Stimulated activated naive CD8-positive, alpha-beta T cell treated with anti-CD3 and anti-CD28 coated beads, Interleukin-15, Interleukin-2, amounts not matched to agents 100 U/mL and 50 U/mL, for 24 hours (primary cell): ENCODE results near the gene CHMP6.

Experiments used
- ATAC-seq: fragments of 150-1000 bp; cut with Tn5 transposase; one replicate; pipeline ENCODE4 v1.10.0; 2021
- DNase-seq: peaks from one replicate; pipeline ENCODE4 v3.0.0; 2021

The CHMP6 gene

GRCh38 chr17:80992077-80992947, 671 bp downstream of the CHMP6 start:
- ATAC-seq, result peak; percentile 4
- no peak for DNase-seq

GRCh38 chr17:80992948-80993624, 1.4 kb downstream of the CHMP6 start:
- DNase-seq, result no peak
- ATAC-seq, result no peak

GRCh38 chr17:80995131-80995530, 3.5 kb downstream of the CHMP6 start:
- DNase-seq (no peak), ATAC-seq (no peak)

GRCh38 chr17:80996422-80997305, 5.0 kb downstream of the CHMP6 start:
- no peak for ATAC-seq
- no peak for DNase-seq

GRCh38 chr17:80997424-80998117, 5.9 kb downstream of the CHMP6 start:
- no peak for DNase-seq
- peak; percentile 19 for ATAC-seq

GRCh38 chr17:80998118-80998747, 6.6 kb downstream of the CHMP6 start:
- ATAC-seq (no peak), DNase-seq (no peak)

GRCh38 chr17:80998748-80999535, 7.3 kb downstream of the CHMP6 start:
- DNase-seq, result no peak
- no peak for ATAC-seq

GRCh38 chr17:80999536-81000333, 8.1 kb downstream of the CHMP6 start:
- ATAC-seq, result no peak
- DNase-seq, result no peak

GRCh38 chr17:81000334-81000630, 8.6 kb downstream of the CHMP6 start:
- DNase-seq (no peak), ATAC-seq (no peak)

- DNase-seq (no peak), ATAC-seq (no peak)
Observed at GRCh38 chr17:81000631-81001357, 9.2 kb downstream of the CHMP6 start.

- no peak for ATAC-seq
Observed at GRCh38 chr17:81002013-81002384, 10.4 kb downstream of the CHMP6 start.

GRCh38 chr17:81002409-81003361, 11.0 kb downstream of the CHMP6 start:
- ATAC-seq, result no peak
- DNase-seq, result no peak

More at GRCh38 chr17:81002013-81002384, 10.4 kb downstream of the CHMP6 start:
- no peak for DNase-seq

GRCh38 chr17:81003711-81004475, 12.3 kb downstream of the CHMP6 start:
- DNase-seq, result peak; percentile 8
- peak; percentile 25 for ATAC-seq

- ATAC-seq (no peak), DNase-seq (no peak)
Observed at GRCh38 chr17:81006891-81007290, 15.2 kb downstream of the CHMP6 start.

GRCh38 chr17:81008140-81008539, 16.5 kb downstream of the CHMP6 start:
- ATAC-seq (no peak), DNase-seq (no peak)

- no peak for ATAC-seq
- no peak for DNase-seq
Observed at GRCh38 chr17:81009136-81009535, 17.5 kb downstream of the CHMP6 start.

GRCh38 chr17:81010935-81011334, 19.3 kb downstream of the CHMP6 start:
- no peak for ATAC-seq
- DNase-seq, result no peak
